ENCODE results near the gene SLC41A2. TPM values are rescaled to one million over a fixed set of nuclear protein-coding genes. Genes with fewer than 3 reads are reported as not detected.

The SLC41A2 gene
- total and polyA plus RNA-seq, 10 of the 15 experiments (the other 5 are each of a cell fraction or from before 2014, with no cell fraction given), result 3.5 to 19.0 (median 11.3) TPM

DNA sequence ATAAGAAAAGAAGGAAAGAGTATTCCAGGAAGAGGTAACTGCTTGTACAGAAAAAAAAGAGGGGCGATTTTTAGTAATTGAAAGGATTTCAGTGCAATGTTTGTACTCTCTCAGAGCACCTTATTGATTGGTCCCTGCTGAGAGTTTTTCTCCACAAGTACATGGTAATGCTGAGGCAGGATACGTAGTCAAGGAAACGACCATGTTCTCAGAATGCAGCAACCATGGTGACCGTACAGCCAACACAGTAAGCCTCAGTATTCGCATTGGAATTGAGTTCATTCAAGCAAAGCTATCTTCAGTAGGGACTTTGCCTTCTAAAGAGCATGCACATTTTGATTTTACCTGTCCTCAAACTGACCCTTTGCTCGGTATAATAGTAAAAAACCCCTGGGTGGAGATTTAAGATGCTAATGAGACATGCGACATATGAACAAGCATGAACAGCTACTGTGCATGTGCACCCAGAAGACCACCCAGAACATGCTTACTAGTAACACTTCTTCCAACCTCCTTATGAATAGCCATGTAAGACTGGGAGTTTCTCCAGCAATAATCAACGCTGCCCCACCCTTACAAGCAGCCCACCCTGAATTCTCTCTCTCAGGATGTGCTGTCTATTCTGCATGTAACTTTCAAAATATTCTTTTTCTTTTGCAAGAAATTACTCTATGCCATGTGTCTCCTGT lies 6.2 kb upstream of the SLC41A2 start:
- ChIA-PET RAD21 (ENCODE audit: unreplicated experiment) (no interaction called here), POLR2A (no interaction called here), CTCF (no interaction called here), SMC1A (ENCODE audit: uncharacterized antibody, unreplicated experiment) (no interaction called here)
- H3K4me3 ChIP-seq, result no peak overlapping the region
- peaks cover 23% of the 10 kb centered on the region for H3K4me1 ChIP-seq (ENCODE audit: control insufficient read depth, insufficient read depth, low read length)
- BruUV-seq (replicated peaks), result no TSS peak
- no peak overlapping the region for H3K27ac ChIP-seq (ENCODE audit: control insufficient read depth, insufficient read depth)
- no peak overlapping the region for H2AFZ ChIP-seq (ENCODE audit: control insufficient read depth, low read depth, low read length)
- in situ Hi-C loops (cut with MboI), result no loop called here
- no peak for FAIRE-seq
- TF ChIP-seq, protein P1, sequence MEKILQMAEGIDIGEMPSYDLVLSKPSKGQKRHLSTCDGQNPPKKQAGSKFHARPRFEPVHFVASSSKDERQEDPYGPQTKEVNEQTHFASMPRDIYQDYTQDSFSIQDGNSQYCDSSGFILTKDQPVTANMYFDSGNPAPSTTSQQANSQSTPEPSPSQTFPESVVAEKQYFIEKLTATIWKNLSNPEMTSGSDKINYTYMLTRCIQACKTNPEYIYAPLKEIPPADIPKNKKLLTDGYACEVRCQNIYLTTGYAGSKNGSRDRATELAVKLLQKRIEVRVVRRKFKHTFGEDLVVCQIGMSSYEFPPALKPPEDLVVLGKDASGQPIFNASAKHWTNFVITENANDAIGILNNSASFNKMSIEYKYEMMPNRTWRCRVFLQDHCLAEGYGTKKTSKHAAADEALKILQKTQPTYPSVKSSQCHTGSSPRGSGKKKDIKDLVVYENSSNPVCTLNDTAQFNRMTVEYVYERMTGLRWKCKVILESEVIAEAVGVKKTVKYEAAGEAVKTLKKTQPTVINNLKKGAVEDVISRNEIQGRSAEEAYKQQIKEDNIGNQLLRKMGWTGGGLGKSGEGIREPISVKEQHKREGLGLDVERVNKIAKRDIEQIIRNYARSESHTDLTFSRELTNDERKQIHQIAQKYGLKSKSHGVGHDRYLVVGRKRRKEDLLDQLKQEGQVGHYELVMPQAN (conservative IDR thresholded peaks at IDR 0.05), result no peak
- TF ChIP-seq HDGF (IDR thresholded peaks at IDR 0.05) (no peak), MYC (IDR thresholded peaks at IDR 0.05; ENCODE audit: insufficient read depth, insufficient read length, insufficient replicate concordance, low read length, severe bottlenecking) (no peak), RBBP5 (conservative IDR thresholded peaks at IDR 0.05) (no peak), MEF2A (IDR thresholded peaks at IDR 0.05; ENCODE audit: insufficient read depth, low read depth, low read length) (no peak), NR2C2 (IDR thresholded peaks at IDR 0.05; ENCODE audit: borderline replicate concordance, control insufficient read depth, insufficient read length, low read depth) (no peak), RAD21 (IDR thresholded peaks at IDR 0.05; ENCODE audit: insufficient read depth, low read depth, low read length) (no peak), RUNX3 (IDR thresholded peaks at IDR 0.05; ENCODE audit: low read length) (no peak), POU2F2 (IDR thresholded peaks at IDR 0.05; ENCODE audit: borderline replicate concordance, low read depth, low read length) (no peak), SIX5 (IDR thresholded peaks at IDR 0.05; ENCODE audit: low read depth, low read length, severe bottlenecking) (no peak), ZBTB4 (CRISPR knock-in tag; IDR thresholded peaks at IDR 0.05) (no peak)
- no peaks in the 10 kb centered on the region for H3K36me3 ChIP-seq (ENCODE audit: control insufficient read depth in 2 of 2, insufficient read depth in 2 of 2, low read length in 1 of 2)
- no peaks in the 10 kb centered on the region for H3K27me3 ChIP-seq (replicated peaks in 1 of 2; ENCODE audit: control insufficient read depth in 2 of 2, insufficient read depth in 2 of 2, low read length in 1 of 2)
- no peaks in the 10 kb centered on the region for H4K20me1 ChIP-seq (ENCODE audit: control insufficient read depth, insufficient read depth)
- ATAC-seq, result no peak
- intact Hi-C loops (cut with micrococcal nuclease; ENCODE audit: unreplicated experiment), result no loop called here
- no peak overlapping the region for H3K9ac ChIP-seq (ENCODE audit: control insufficient read depth, insufficient read depth, low read length)
- WGBS (ENCODE audit: insufficient coverage, insufficient replicate concordance, low lambda C conversion rate, missing lambda C conversion rate), result 74% methylated on average over 8 of the region's 8 CpGs
- no peak overlapping the region for H3K4me2 ChIP-seq (ENCODE audit: control insufficient read depth, insufficient read depth)
- peaks cover 6% of the 10 kb centered on the region; the same call in 2 of the 3 replicates for H3K9me3 ChIP-seq (replicated peaks; ENCODE audit: control insufficient read depth, insufficient read depth, low read length)
- H3K79me2 ChIP-seq (ENCODE audit: control insufficient read depth, insufficient read depth, low read length), result no peaks in the 10 kb centered on the region
- no peak for DNase-seq (ENCODE audit: low read depth, low spot score)

Measured in GM12878 (cell line).